Measurements from ENCODE around the gene FAM184B.
A peak's percentile ranks its signal among the peaks of the same experiment; 100 is the strongest.

FAM184B gene

GRCh38 chr4:17623451-17624001 lies 157.9 kb downstream of the FAM184B start:
- no peak for DNase-seq

GRCh38 chr4:17619416-17620105 lies 161.9 kb downstream of the FAM184B start:
- no peak for DNase-seq

- no peak for DNase-seq
Measured at GRCh38 chr4:17618926-17619325, 162.5 kb downstream of the FAM184B start.

- peak in 1 of 6 experiments; percentile 3 for DNase-seq
Measured at GRCh38 chr4:17616283-17616682, 165.1 kb downstream of the FAM184B start.

GRCh38 chr4:17614416-17615299 lies 166.8 kb downstream of the FAM184B start, which contains the start of gene MED28:
Gene MED28, plus strand, starts transcription at chr4:17614641. Its CDS starts 14 bp downstream, at chr4:17614655.
- DNase-seq: peak; percentile 86 to 94 (median 94)

- DNase-seq: peak in 5 of 6 experiments; percentile 18 to 60 (median 36)
Measured at GRCh38 chr4:17613761-17614415, 167.5 kb downstream of the FAM184B start.

GRCh38 chr4:17605236-17605635 lies 176.2 kb downstream of the FAM184B start:
- no peak for DNase-seq

DNA sequence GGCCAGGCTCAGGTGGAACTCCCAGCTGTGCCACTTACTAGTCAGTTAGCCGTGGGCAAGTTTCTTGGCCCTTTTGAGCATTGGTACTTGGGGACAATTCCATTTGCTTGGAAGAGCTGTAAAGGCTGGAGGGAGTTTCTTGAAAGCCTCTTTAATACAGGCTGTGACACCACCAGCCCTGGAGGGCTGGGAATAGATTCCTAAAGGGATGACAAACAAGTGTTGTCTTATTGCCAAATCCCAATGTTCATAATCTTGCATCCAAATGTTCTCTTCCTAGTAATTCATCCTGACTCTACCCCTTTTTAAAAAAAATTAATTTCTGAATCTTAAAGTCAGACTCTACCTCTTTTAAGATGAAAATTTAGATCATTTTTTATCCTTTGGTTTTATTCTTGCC lies 181.6 kb downstream of the FAM184B start:
- DNase-seq: no peak

GRCh38 chr4:17597517-17597916 lies 183.9 kb downstream of the FAM184B start:
- DNase-seq: peak in 1 of 6 experiments; percentile 1

DNA sequence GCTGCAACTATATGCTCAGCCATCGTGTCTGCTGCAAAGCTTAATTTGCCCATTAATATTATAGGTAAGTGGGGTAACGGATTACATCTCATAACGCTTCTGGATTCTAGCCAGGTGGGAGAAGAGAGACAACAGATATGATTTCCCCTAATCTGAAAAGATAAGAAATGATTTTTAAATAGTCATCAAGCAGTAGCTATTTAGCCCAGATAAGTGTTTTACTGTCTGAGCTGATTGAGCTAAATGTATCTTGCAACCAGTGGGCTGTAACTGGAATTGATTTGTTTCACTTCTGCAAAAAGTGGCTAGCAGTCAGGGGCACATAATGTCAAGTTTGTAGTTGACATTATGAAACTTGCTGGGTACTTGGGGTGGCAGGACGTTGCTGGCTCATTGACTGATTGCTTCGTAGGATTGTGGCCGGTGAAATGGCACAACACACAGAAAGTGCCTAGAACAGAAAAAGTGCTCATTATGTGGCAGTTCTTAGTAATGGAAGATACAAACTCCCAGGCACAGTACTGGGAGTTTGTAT lies 185.9 kb downstream of the FAM184B start:
- no peak for DNase-seq

DNA sequence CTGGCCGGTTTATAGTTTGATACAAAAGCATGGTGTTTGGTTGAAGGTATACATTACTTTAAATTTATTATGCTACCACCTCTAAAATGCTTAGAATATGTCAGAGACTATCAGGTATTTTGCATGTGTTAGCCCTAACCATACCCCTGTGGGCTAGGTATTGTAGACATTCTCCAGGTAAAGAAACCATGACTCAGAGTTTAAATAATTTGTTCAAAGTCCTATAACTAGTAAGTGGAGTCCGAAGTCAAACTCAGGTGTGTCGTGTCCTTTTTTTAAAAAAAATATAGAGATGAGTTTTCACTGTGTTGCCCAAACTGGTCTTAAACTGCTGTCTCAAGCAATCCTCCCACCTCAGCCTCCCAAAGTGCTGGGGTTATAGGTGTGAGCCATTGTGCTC lies 192.1 kb downstream of the FAM184B start:
- DNase-seq: no peak

GRCh38 chr4:17587094-17587822 lies 194.2 kb downstream of the FAM184B start:
- DNase-seq: no peak

- DNase-seq: no peak
Measured at GRCh38 chr4:17584521-17585213, 196.8 kb downstream of the FAM184B start.

- DNase-seq: no peak
Measured at GRCh38 chr4:17583941-17584340, 197.5 kb downstream of the FAM184B start.

DNA sequence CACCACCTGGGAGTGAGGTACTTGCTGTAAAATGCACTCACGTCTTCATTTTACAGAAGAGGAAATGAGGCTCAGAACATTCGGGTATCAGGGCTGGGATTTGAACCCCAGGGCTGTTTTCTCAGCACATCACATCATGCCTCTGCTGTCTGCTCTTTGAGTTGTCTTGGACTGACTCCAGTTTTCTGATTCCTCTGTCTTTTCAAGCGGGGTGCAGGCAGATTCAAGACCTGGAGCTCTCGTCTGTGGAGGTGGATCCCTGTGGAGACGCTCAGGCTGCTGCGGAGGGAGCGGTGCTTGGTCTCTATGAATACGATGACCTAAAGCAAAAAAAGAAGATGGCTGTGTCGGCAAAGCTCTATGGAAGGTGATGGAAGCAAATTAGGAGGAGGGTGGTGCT lies 198.1 kb downstream of the FAM184B start:
- no peak for DNase-seq

DNA sequence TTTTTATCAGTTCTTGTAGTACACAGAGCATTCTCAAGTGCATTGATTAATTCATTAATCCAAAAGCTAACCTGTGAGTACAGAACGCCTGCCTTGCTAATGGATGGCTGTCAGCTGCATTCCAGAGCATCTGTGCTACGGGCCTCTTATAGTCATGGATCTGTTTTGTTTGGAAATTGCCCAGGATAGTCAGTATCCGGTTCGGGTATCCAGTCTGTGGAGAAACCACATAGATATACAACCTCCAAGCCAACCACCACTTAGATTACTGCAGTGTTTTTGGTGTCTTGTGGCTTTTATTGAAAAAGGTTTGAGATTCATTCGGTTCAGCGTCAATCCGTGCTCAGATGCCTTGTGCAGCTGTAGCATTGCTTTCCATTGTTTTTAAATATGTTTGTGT lies 200.5 kb downstream of the FAM184B start:
- no peak for DNase-seq
